ENCODE data around the gene PLEKHA4. TPM values are rescaled to one million over a fixed set of nuclear protein-coding genes. Genes with fewer than 3 reads are reported as not detected.
"Not testable (repeated sequence)": the region's sequence is repeated elsewhere in the genome, so short reads cannot be mapped to it uniquely, and the experiment has no call there.

Gene PLEKHA4
- total RNA-seq, 1 donor: 21.4 TPM

- no peak overlapping the region for H3K4me2 ChIP-seq (ENCODE audit: insufficient read depth, low read length)
- H3K27me3 ChIP-seq (ENCODE audit: insufficient read depth, low read length): no peaks in the 10 kb centered on the region
- peaks cover 4% of the 10 kb centered on the region for H3K4me1 ChIP-seq (ENCODE audit: insufficient read depth, low read length)
- no peak overlapping the region for H2AFZ ChIP-seq (ENCODE audit: low read length)
- H3K79me2 ChIP-seq (ENCODE audit: insufficient read depth, low read length): no peaks in the 10 kb centered on the region
- H3K27ac ChIP-seq (ENCODE audit: low read depth, low read length): no peak overlapping the region
- peak; percentile 80 for DNase-seq (ENCODE audit: insufficient read length, low spot score, missing footprints)
- H3K9me3 ChIP-seq (ENCODE audit: low read depth, low read length): no peaks in the 10 kb centered on the region
- no peak overlapping the region for H3K4me3 ChIP-seq (ENCODE audit: insufficient read depth, low read length)
- H3K36me3 ChIP-seq (ENCODE audit: insufficient read depth, low read length): peaks cover 47% of the 10 kb centered on the region
- H4K20me1 ChIP-seq (ENCODE audit: insufficient read depth, low read length): no peaks in the 10 kb centered on the region
- TF ChIP-seq CTCF (IDR thresholded peaks at IDR 0.05; ENCODE audit: extremely low read depth, low read depth, low read length): no peak
These were observed 11.5 kb downstream of the PLEKHA4 start for GRCh38 chr19:48856921-48857320.

GRCh38 chr19:48854103-48854502 lies 14.3 kb downstream of the PLEKHA4 start:
- Histone ChIP-seq H2AFZ (ENCODE audit: low read length) (no peak overlapping the region), H3K79me2 (ENCODE audit: insufficient read depth, low read length) (no peaks in the 10 kb centered on the region), H4K20me1 (ENCODE audit: insufficient read depth, low read length) (no peaks in the 10 kb centered on the region), H3K27me3 (ENCODE audit: insufficient read depth, low read length) (no peaks in the 10 kb centered on the region), H3K27ac (ENCODE audit: low read depth, low read length) (no peak overlapping the region), H3K36me3 (ENCODE audit: insufficient read depth, low read length) (peaks cover 37% of the 10 kb centered on the region), H3K4me3 (ENCODE audit: insufficient read depth, low read length) (no peak overlapping the region), H3K9me3 (ENCODE audit: low read depth, low read length) (no peaks in the 10 kb centered on the region), H3K4me1 (ENCODE audit: insufficient read depth, low read length) (peaks cover 4% of the 10 kb centered on the region), H3K4me2 (ENCODE audit: insufficient read depth, low read length) (no peak overlapping the region)
- TF ChIP-seq CTCF (IDR thresholded peaks at IDR 0.05; ENCODE audit: extremely low read depth, low read depth, low read length): no peak
- DNase-seq (ENCODE audit: insufficient read length, low spot score, missing footprints): no peak

- Histone ChIP-seq H2AFZ (ENCODE audit: low read length) (no peak overlapping the region), H4K20me1 (ENCODE audit: insufficient read depth, low read length) (no peaks in the 10 kb centered on the region), H3K27me3 (ENCODE audit: insufficient read depth, low read length) (no peaks in the 10 kb centered on the region), H3K4me1 (ENCODE audit: insufficient read depth, low read length) (peaks cover 4% of the 10 kb centered on the region), H3K36me3 (ENCODE audit: insufficient read depth, low read length) (peaks cover 33% of the 10 kb centered on the region), H3K4me2 (ENCODE audit: insufficient read depth, low read length) (no peak overlapping the region), H3K9me3 (ENCODE audit: low read depth, low read length) (no peaks in the 10 kb centered on the region), H3K79me2 (ENCODE audit: insufficient read depth, low read length) (no peaks in the 10 kb centered on the region), H3K27ac (ENCODE audit: low read depth, low read length) (no peak overlapping the region), H3K4me3 (ENCODE audit: insufficient read depth, low read length) (no peak overlapping the region)
- TF ChIP-seq CTCF (IDR thresholded peaks at IDR 0.05; ENCODE audit: extremely low read depth, low read depth, low read length): no peak
- DNase-seq (ENCODE audit: insufficient read length, low spot score, missing footprints): no peak
These were observed 14.9 kb downstream of the PLEKHA4 start for GRCh38 chr19:48853483-48853882.

- H3K9me3 ChIP-seq (ENCODE audit: low read depth, low read length): no peaks in the 10 kb centered on the region
- H3K4me2 ChIP-seq (ENCODE audit: insufficient read depth, low read length): no peak overlapping the region
- no peak for DNase-seq (ENCODE audit: insufficient read length, low spot score, missing footprints)
- no peak overlapping the region for H3K4me3 ChIP-seq (ENCODE audit: insufficient read depth, low read length)
- H3K36me3 ChIP-seq (ENCODE audit: insufficient read depth, low read length): peaks cover 32% of the 10 kb centered on the region
- no peak overlapping the region for H2AFZ ChIP-seq (ENCODE audit: low read length)
- no peak overlapping the region for H3K27ac ChIP-seq (ENCODE audit: low read depth, low read length)
- H3K4me1 ChIP-seq (ENCODE audit: insufficient read depth, low read length): peaks cover 4% of the 10 kb centered on the region
- no peaks in the 10 kb centered on the region for H4K20me1 ChIP-seq (ENCODE audit: insufficient read depth, low read length)
- no peak for TF ChIP-seq CTCF (IDR thresholded peaks at IDR 0.05; ENCODE audit: extremely low read depth, low read depth, low read length)
- no peaks in the 10 kb centered on the region for H3K79me2 ChIP-seq (ENCODE audit: insufficient read depth, low read length)
- no peaks in the 10 kb centered on the region for H3K27me3 ChIP-seq (ENCODE audit: insufficient read depth, low read length)
These were observed 16.1 kb downstream of the PLEKHA4 start for GRCh38 chr19:48852292-48852691.

GRCh38 chr19:48846659-48847058 lies 21.8 kb downstream of the PLEKHA4 start:
- peaks cover 40% of the 10 kb centered on the region for H3K36me3 ChIP-seq (ENCODE audit: insufficient read depth, low read length)
- not testable (repeated sequence) for H3K4me2 ChIP-seq (ENCODE audit: insufficient read depth, low read length); H3K27ac ChIP-seq (ENCODE audit: low read depth, low read length); H3K4me1 ChIP-seq (ENCODE audit: insufficient read depth, low read length); H3K4me3 ChIP-seq (ENCODE audit: insufficient read depth, low read length); DNase-seq (ENCODE audit: insufficient read length, low spot score, missing footprints); H3K9me3 ChIP-seq (ENCODE audit: low read depth, low read length); H2AFZ ChIP-seq (ENCODE audit: low read length); H4K20me1 ChIP-seq (ENCODE audit: insufficient read depth, low read length); H3K79me2 ChIP-seq (ENCODE audit: insufficient read depth, low read length); H3K27me3 ChIP-seq (ENCODE audit: insufficient read depth, low read length)

Data from osteoblast (primary cell).